SK-N-SH (cell line): ENCODE measurements around the gene FAM110A. TPM values are rescaled to one million over a fixed set of nuclear protein-coding genes. Genes with fewer than 3 reads are reported as not detected.

Experiments used
- CTCF ChIA-PET: fragments of 300-600, 350-600 bp; formaldehyde crosslinking; extraction: SDS; loops from one replicate; lab custom pipeline; 2021; lab: Yijun Ruan, JAX
- POLR2A ChIA-PET: fragments of 350-600 bp; sonication (Branson Sonifier 250); formaldehyde crosslinking; extraction: SDS; loops from one replicate; lab custom pipeline; 2020; ENCODE audit warnings: antibody characterized with exemption, inconsistent platforms; lab: Yijun Ruan, JAX
- DNase-seq: peaks from one replicate; pipeline ENCODE4 v3.0.0; 2012
- H2AFZ ChIP-seq: fragments of 200-600 bp; sonication (generic); 2 replicates; pipeline ENCODE4 v1.8.1; 2016; ENCODE audit warnings: antibody characterized with exemption, mild to moderate bottlenecking, low read depth
- H3F3A ChIP-seq: fragments of 200-600 bp; sonication (generic); replicated peaks from 2 replicates; pipeline ENCODE3; 2016; ENCODE audit warnings: antibody characterized with exemption, mild to moderate bottlenecking; ENCODE audit not compliant: insufficient read depth
- H3K27ac ChIP-seq, 2 experiments: fragments of 200-500 bp in 1 of 2; fragments of 200-600 bp in 1 of 2; sonication (Bioruptor generic) in 1 of 2; sonication (generic), shearing (Covaris generic) in 1 of 2; 2 replicates each; pipeline versions ENCODE4 v1.5.1 to v1.6.1; 2014 to 2016; ENCODE audit warnings: low read depth in 2 of 2, inconsistent platforms in 1 of 2, low read length in 1 of 2, mild to moderate bottlenecking in 1 of 2, mixed read lengths in 1 of 2
- H3K27me3 ChIP-seq: fragments of 200-600 bp; sonication (generic), shearing (Covaris generic); 2 replicates; pipeline ENCODE4 v1.6.1; 2016; ENCODE audit warnings: mixed run types; ENCODE audit not compliant: insufficient read depth
- H3K36me3 ChIP-seq, 2 experiments: fragments of 200-500 bp in 1 of 2; fragments of 200-600 bp in 1 of 2; sonication (Bioruptor generic) in 1 of 2; sonication (generic) in 1 of 2; replicated peaks in 1 of 2; 2 replicates each; pipeline versions ENCODE3 to v1.5.1; 2014 to 2016; ENCODE audit warnings: low read length in 1 of 2, mild to moderate bottlenecking in 1 of 2; ENCODE audit not compliant: insufficient read depth in 2 of 2, control insufficient read depth in 1 of 2
- H3K4me1 ChIP-seq, 2 experiments: fragments of 200-500 bp in 1 of 2; fragments of 200-600 bp in 1 of 2; sonication (Bioruptor generic) in 1 of 2; sonication (generic), shearing (Covaris generic) in 1 of 2; 2 replicates each; pipeline versions ENCODE4 v1.5.1 to v1.6.1; 2014 to 2016; ENCODE audit warnings: low read depth in 1 of 2, low read length in 1 of 2, mixed run types in 1 of 2; ENCODE audit not compliant: insufficient read depth in 2 of 2, control insufficient read depth in 1 of 2
- H3K4me2 ChIP-seq: fragments of 200-600 bp; sonication (generic), shearing (Covaris generic); 2 replicates; pipeline ENCODE4 v1.6.1; 2017; ENCODE audit warnings: mixed run types
- H3K4me3 ChIP-seq, 2 experiments: fragments of 200-500 bp in 1 of 2; fragments of 200-600 bp in 1 of 2; sonication (Bioruptor generic) in 1 of 2; sonication (generic), shearing (Covaris generic) in 1 of 2; 2 replicates each; pipeline versions ENCODE4 v1.5.1 to v1.8.1; 2014 to 2016; ENCODE audit warnings: low read depth in 2 of 2, inconsistent platforms in 1 of 2, low read length in 1 of 2, mild to moderate bottlenecking in 1 of 2, mixed read lengths in 1 of 2, moderate library complexity in 1 of 2
- H3K79me2 ChIP-seq: fragments of 200-600 bp; sonication (generic); 2 replicates; pipeline ENCODE4 v1.8.1; 2017; ENCODE audit warnings: mild to moderate bottlenecking; ENCODE audit not compliant: insufficient read depth
- H3K9ac ChIP-seq: fragments of 200-600 bp; sonication (generic); 2 replicates; pipeline ENCODE4 v1.6.1; 2017; ENCODE audit warnings: mixed run types
- H3K9me2 ChIP-seq: fragments of 200-600 bp; sonication (generic); 2 replicates; pipeline ENCODE4 v1.6.1; 2017; ENCODE audit warnings: mixed run types
- H3K9me3 ChIP-seq: fragments of 200-600 bp; sonication (generic); 2 replicates; pipeline ENCODE4 v1.6.1; 2017; ENCODE audit warnings: mixed run types, mild to moderate bottlenecking, moderate library complexity
- H4K20me1 ChIP-seq: fragments of 200-600 bp; sonication (generic); 2 replicates; pipeline ENCODE4 v1.6.1; 2017; ENCODE audit warnings: mild to moderate bottlenecking, mixed run types; ENCODE audit not compliant: insufficient read depth
- ELF1 ChIP-seq: IDR thresholded peaks from 2 replicates; pipeline ENCODE4 v1.4.0; 2012
- FOXJ3 ChIP-seq: sonication (generic); formaldehyde crosslinking; IDR thresholded peaks from 2 replicates; pipeline ENCODE4 v1.5.1; 2020; ENCODE audit warnings: mild to moderate bottlenecking, missing genetic modification reagents
- FOXM1 ChIP-seq: IDR thresholded peaks from 2 replicates; pipeline ENCODE4 v1.4.0; 2012; ENCODE audit warnings: low read depth, mild to moderate bottlenecking
- NRF1 ChIP-seq: IDR thresholded peaks from 2 replicates; pipeline ENCODE4 v1.6.1; 2012; ENCODE audit warnings: low read depth, mild to moderate bottlenecking, low read length
- REST ChIP-seq: IDR thresholded peaks from 2 replicates; pipeline ENCODE4 v1.6.1; 2012; ENCODE audit warnings: mild to moderate bottlenecking, low read depth, low read length, moderate library complexity
- WGBS: methylation state at CpG from one replicate; pipeline ENCODE4 v1.1.6; 2017; ENCODE audit warnings: low lambda C conversion rate; 5-methylcytosine and 5-hydroxymethylcytosine counted together
- polyA plus RNA-seq, 3 experiments: library from polyadenylated mRNA; depleted of rRNA; stranded (reverse); fragments of >200 nt; gene quantifications; 2 replicates each; pipeline ENCODE4 v1.2.3, GENCODE V29; 2012
- TF ChIP-seq, protein P1 (sequence below): fragments of 150-350 bp; IDR thresholded peaks from 2 replicates; pipeline ENCODE4 v1.6.1; 2016; ENCODE audit warnings: mild to moderate bottlenecking, low read depth, low read length
- TF ChIP-seq, protein P2 (sequence below): IDR thresholded peaks from 2 replicates; pipeline ENCODE4; 2012

FAM110A gene
- polyA plus RNA-seq, 1 of the 3 experiments (the other 2 are of a cell fraction): 3.8 TPM

- 2% methylated on average over 2 of the region's 2 CpGs for WGBS
- POLR2A ChIA-PET: no interaction called here
These were observed 42.5 kb upstream of the FAM110A start for GRCh38 chr20:791056-791455.

DNA sequence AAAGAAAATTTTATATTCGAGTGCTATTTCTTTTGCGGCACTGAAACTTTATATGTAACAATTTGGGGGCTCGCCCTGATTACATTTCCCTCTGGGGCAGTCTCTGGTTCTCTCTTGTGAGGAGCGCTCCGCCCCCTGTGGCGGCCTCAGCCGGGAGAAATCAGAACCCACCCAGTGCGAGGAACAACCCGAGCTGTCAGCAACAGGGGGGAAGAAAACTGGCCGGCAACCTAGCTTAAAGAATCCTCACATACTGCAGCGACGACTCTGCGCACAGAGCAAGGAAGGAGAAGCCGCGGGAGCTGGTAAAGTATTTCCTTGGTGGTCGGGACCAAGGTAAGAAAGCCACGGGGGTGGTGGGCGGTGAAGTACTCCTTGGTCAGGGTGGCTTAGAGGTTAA, 41.3 kb upstream of the FAM110A start:
- ChIA-PET CTCF (no interaction called here), POLR2A (no interaction called here)
- Histone ChIP-seq H3K4me2 (no peak overlapping the region), H3K36me3 (no peaks in the 10 kb centered on the region), H3K9ac (no peak overlapping the region), H4K20me1 (no peaks in the 10 kb centered on the region), H2AFZ (no peak overlapping the region), H3K27ac (no peak overlapping the region), H3F3A (no peaks in the 10 kb centered on the region), H3K9me3 (no peaks in the 10 kb centered on the region), H3K4me1 (no peaks in the 10 kb centered on the region), H3K4me3 (no peak overlapping the region), H3K9me2 (no peaks in the 10 kb centered on the region), H3K27me3 (0 out of 2 replicates have a peak, but pooled peaks cover 6% of the 10 kb centered on the region), H3K79me2 (no peaks in the 10 kb centered on the region)
- TF ChIP-seq, protein P1, sequence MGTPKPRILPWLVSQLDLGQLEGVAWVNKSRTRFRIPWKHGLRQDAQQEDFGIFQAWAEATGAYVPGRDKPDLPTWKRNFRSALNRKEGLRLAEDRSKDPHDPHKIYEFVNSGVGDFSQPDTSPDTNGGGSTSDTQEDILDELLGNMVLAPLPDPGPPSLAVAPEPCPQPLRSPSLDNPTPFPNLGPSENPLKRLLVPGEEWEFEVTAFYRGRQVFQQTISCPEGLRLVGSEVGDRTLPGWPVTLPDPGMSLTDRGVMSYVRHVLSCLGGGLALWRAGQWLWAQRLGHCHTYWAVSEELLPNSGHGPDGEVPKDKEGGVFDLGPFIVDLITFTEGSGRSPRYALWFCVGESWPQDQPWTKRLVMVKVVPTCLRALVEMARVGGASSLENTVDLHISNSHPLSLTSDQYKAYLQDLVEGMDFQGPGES: no peak
- TF ChIP-seq ELF1: no peak
- no peak for TF ChIP-seq FOXJ3 (CRISPR knock-in tag)
- TF ChIP-seq REST: no peak
- 38% methylated on average over 15 of the region's 18 CpGs for WGBS
- no peak for DNase-seq

More at GRCh38 chr20:791056-791455, 42.5 kb upstream of the FAM110A start:
- Histone ChIP-seq H4K20me1 (no peaks in the 10 kb centered on the region), H3K9me2 (no peaks in the 10 kb centered on the region), H3K9ac (no peak overlapping the region), H3F3A (no peaks in the 10 kb centered on the region), H3K4me1 (no peaks in the 10 kb centered on the region), H3K27me3 (0 out of 2 replicates have a peak, but pooled peaks cover 6% of the 10 kb centered on the region), H3K4me3 (no peak overlapping the region)
- TF ChIP-seq NRF1 (no peak), FOXM1 (no peak), ELF1 (no peak)
- TF ChIP-seq, protein P2, sequence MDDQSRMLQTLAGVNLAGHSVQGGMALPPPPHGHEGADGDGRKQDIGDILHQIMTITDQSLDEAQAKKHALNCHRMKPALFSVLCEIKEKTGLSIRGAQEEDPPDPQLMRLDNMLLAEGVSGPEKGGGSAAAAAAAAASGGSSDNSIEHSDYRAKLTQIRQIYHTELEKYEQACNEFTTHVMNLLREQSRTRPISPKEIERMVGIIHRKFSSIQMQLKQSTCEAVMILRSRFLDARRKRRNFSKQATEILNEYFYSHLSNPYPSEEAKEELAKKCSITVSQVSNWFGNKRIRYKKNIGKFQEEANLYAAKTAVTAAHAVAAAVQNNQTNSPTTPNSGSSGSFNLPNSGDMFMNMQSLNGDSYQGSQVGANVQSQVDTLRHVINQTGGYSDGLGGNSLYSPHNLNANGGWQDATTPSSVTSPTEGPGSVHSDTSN: no peak
- TF ChIP-seq, all 33 proteins: peak for 0
- no peak overlapping the region for H3K4me2 ChIP-seq
- H3K36me3 ChIP-seq: no peaks in the 10 kb centered on the region
- no peak overlapping the region for H2AFZ ChIP-seq
- H3K27ac ChIP-seq: no peak overlapping the region
- no peaks in the 10 kb centered on the region for H3K9me3 ChIP-seq
- H3K79me2 ChIP-seq: no peaks in the 10 kb centered on the region
- no peak for DNase-seq
- CTCF ChIA-PET: interaction anchor here (1.9 kb wide), 1 partner anchor 25 kb away, joined by 5 read pairs; no protein-coding TSS in a partner anchor
